H1 (cell line): Measurements from ENCODE around the gene PFKM. TPM values are rescaled to one million over a fixed set of nuclear protein-coding genes. Genes with fewer than 3 reads are reported as not detected.

ENCODE experiments used
- CHD7 ChIP-seq: fragments of 300-600 bp; sonication (generic); IDR thresholded peaks from 2 replicates; pipeline ENCODE4 v1.7.1; 2012; ENCODE audit warnings: low read length, moderate library complexity, mild to moderate bottlenecking, inconsistent platforms; ENCODE audit not compliant: insufficient replicate concordance
- GABPA ChIP-seq: IDR thresholded peaks from 2 replicates; pipeline ENCODE4 v1.6.1; 2011; ENCODE audit warnings: mild to moderate bottlenecking, low read length, moderate library complexity, borderline replicate concordance; ENCODE audit not compliant: insufficient read depth
- HDAC6 ChIP-seq: IDR thresholded peaks from one replicate; pipeline ENCODE4 v1.7.1; 2012; ENCODE audit warnings: low read depth, mild to moderate bottlenecking, inconsistent platforms, low read length, moderate library complexity
- KDM1A ChIP-seq: fragments of 200-600, 300-600 bp; sonication (generic); IDR thresholded peaks from 2 replicates; pipeline ENCODE4 v1.7.1; 2016; ENCODE audit warnings: mild to moderate bottlenecking, low read length, borderline replicate concordance
- RBBP5 ChIP-seq: IDR thresholded peaks from 2 replicates; pipeline ENCODE4 v1.7.1; 2012; ENCODE audit warnings: low read depth, mild to moderate bottlenecking, inconsistent platforms, low read length, moderate library complexity, borderline replicate concordance
- SAP30 ChIP-seq: fragments of 300-600 bp; sonication (generic); IDR thresholded peaks from 2 replicates; pipeline ENCODE4 v1.7.1; 2012; ENCODE audit warnings: low read length, moderate library complexity, mild to moderate bottlenecking, inconsistent platforms; ENCODE audit not compliant: insufficient read depth, insufficient replicate concordance
- polyA plus RNA-seq, 7 experiments: library from polyadenylated mRNA; depleted of rRNA in 3 of 7; stranded (reverse) in 5 of 7; unstranded in 2 of 7; fragments of >200 nt in 5 of 7; fragments of 200-250 nt in 2 of 7; gene quantifications; 1 replicate in 5 of 7; 2 replicates in 1 of 7; 4 replicates in 1 of 7; pipeline versions ENCODE4 v1.2.1 to v1.2.3, GENCODE V29; 2011 to 2013; ENCODE audit warnings: missing spikeins in 2 of 7, mixed read lengths in 2 of 7
- total RNA-seq: library from RNA; stranded (reverse); fragmentation: NEBNext Ultra II Directional; extraction: Animal tissue kit (Norgen Biotek cat#: 25700); gene quantifications from 2 replicates; pipeline ENCODE4 v1.2.1, GENCODE V29; 2021

Gene PFKM
- total and polyA plus RNA-seq, 2 of the 8 experiments (the other 6 are each of a cell fraction or from before 2014, with no cell fraction given): 62.6 to 106 TPM

DNA sequence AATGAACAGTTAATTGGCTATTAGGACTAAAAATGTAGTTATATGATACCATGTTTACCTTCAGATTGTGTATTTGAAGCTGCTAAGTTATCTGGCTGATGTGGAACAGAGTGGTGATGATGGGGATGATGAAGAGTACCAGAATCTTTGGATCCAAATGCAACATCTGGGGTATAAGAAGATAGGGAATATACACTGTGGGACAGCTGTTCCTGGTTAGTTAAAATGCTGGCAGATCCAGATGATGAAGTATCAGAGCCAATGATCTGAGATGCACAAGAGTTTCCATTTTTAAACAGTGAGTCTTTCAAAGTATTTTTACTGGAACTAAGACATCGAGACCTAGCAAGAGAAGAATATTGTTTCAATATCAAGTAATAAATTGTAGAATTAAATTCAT is 44.9 kb upstream of the PFKM start (continued):
- TF ChIP-seq CHD7 (no peak), RBBP5 (no peak), KDM1A (no peak), SAP30 (no peak), GABPA (no peak), HDAC6 (no peak)
- TF ChIP-seq, all 59 proteins: peak for 0
